Measurements from ENCODE around the gene SNX9. TPM values are rescaled to one million over a fixed set of nuclear protein-coding genes. Genes with fewer than 3 reads are reported as not detected.

SNX9 gene
- total RNA-seq, 4 donors from 2014 or later, result 13.7 to 57.2 (median 50.7) TPM

GRCh38 chr6:157847846-157848245 is 24.8 kb downstream of the SNX9 start:
- H3K4me3 ChIP-seq, result no peak overlapping the region
- 80 to 93% methylated on average over 2 of the region's 2 CpGs for WGBS, 2 donors (ENCODE audit: low coverage in 1 of 2)
- H3K9me3 ChIP-seq, result peaks cover 2 to 4% of the 10 kb centered on the region in 2 donors
- H3K27me3 ChIP-seq, result no peaks in the 10 kb centered on the region
- no peak for DNase-seq
- intact Hi-C loops (cut with DNase I; ENCODE audit: low total_unique reads) (no loop called here), in situ Hi-C loops (cut with MboI; ENCODE audit: low pct_ligation_motif_present in 1 of 4, low pct_unique_long_range_greater_than_20kb in 1 of 4, low sequenced_read_pairs in 3 of 4) (no loop called here)
- no peaks in the 10 kb centered on the region for H3K36me3 ChIP-seq
- TF ChIP-seq POLR2A (IDR thresholded peaks at IDR 0.05) (no peak), CTCF (IDR thresholded peaks at IDR 0.05) (no peak), POLR2AphosphoS5 (IDR thresholded peaks at IDR 0.05) (no peak), EP300 (IDR thresholded peaks at IDR 0.05; ENCODE audit: low read depth) (no peak)
- H3K4me1 ChIP-seq, result peaks cover 13 to 47% (median 20%) of the 10 kb centered on the region in 4 donors
- no peak overlapping the region for H3K27ac ChIP-seq

GRCh38 chr6:157848693-157849092 is 25.6 kb downstream of the SNX9 start:
- Histone ChIP-seq H3K9me3 (peaks cover 4 to 7% of the 10 kb centered on the region in 2 donors), H3K27ac (no peak overlapping the region), H3K4me1 (peaks cover 13 to 44% (median 20%) of the 10 kb centered on the region in 4 donors), H3K4me3 (no peak overlapping the region), H3K36me3 (no peaks in the 10 kb centered on the region), H3K27me3 (no peaks in the 10 kb centered on the region)
- WGBS, 2 donors (ENCODE audit: low coverage in 1 of 2), result 78 to 82% methylated on average over 7 to 8 of the region's 8 CpGs
- intact Hi-C loops (cut with DNase I; ENCODE audit: low total_unique reads) (no loop called here), in situ Hi-C loops (cut with MboI; ENCODE audit: low pct_ligation_motif_present in 1 of 4, low pct_unique_long_range_greater_than_20kb in 1 of 4, low sequenced_read_pairs in 3 of 4) (no loop called here)
- no peak for DNase-seq
- TF ChIP-seq CTCF (IDR thresholded peaks at IDR 0.05) (no peak), EP300 (IDR thresholded peaks at IDR 0.05; ENCODE audit: low read depth) (no peak), POLR2AphosphoS5 (IDR thresholded peaks at IDR 0.05) (no peak), POLR2A (IDR thresholded peaks at IDR 0.05) (no peak)

GRCh38 chr6:157849288-157850017 is 26.4 kb downstream of the SNX9 start:
- H3K27me3 ChIP-seq, result no peaks in the 10 kb centered on the region
- intact Hi-C loops (cut with DNase I; ENCODE audit: low total_unique reads) (no loop called here), in situ Hi-C loops (cut with MboI; ENCODE audit: low pct_ligation_motif_present in 1 of 4, low pct_unique_long_range_greater_than_20kb in 1 of 4, low sequenced_read_pairs in 3 of 4) (no loop called here)
- no peak overlapping the region for H3K4me3 ChIP-seq
- H3K27ac ChIP-seq, result no peak overlapping the region
- TF ChIP-seq POLR2A (IDR thresholded peaks at IDR 0.05) (no peak), CTCF (IDR thresholded peaks at IDR 0.05) (no peak), EP300 (IDR thresholded peaks at IDR 0.05; ENCODE audit: low read depth) (no peak), POLR2AphosphoS5 (IDR thresholded peaks at IDR 0.05) (no peak)
- peaks cover 13 to 49% (median 20%) of the 10 kb centered on the region in 4 donors for H3K4me1 ChIP-seq
- H3K36me3 ChIP-seq, result no peaks in the 10 kb centered on the region
- WGBS, 2 donors (ENCODE audit: low coverage in 1 of 2), result 96 to 100% methylated on average over 2 to 5 of the region's 5 CpGs
- no peak for DNase-seq
- H3K9me3 ChIP-seq, result peaks cover 4 to 7% of the 10 kb centered on the region in 2 donors

- no peak for DNase-seq
- Histone ChIP-seq H3K36me3 (no peaks in the 10 kb centered on the region), H3K4me1 (peaks cover 13 to 49% (median 20%) of the 10 kb centered on the region in 4 donors), H3K27me3 (no peaks in the 10 kb centered on the region), H3K4me3 (no peak overlapping the region), H3K9me3 (peaks cover 4 to 7% of the 10 kb centered on the region in 2 donors), H3K27ac (no peak overlapping the region)
- in situ Hi-C loops (cut with MboI; ENCODE audit: low pct_ligation_motif_present in 1 of 4, low pct_unique_long_range_greater_than_20kb in 1 of 4, low sequenced_read_pairs in 3 of 4), result no loop called here
- intact Hi-C loops (cut with DNase I; ENCODE audit: low total_unique reads), result no loop called here
- 81 to 92% methylated on average over 3 to 4 of the region's 4 CpGs for WGBS, 2 donors (ENCODE audit: low coverage in 1 of 2)
- TF ChIP-seq EP300 (IDR thresholded peaks at IDR 0.05; ENCODE audit: low read depth), result no peak
- no peak for TF ChIP-seq POLR2A (IDR thresholded peaks at IDR 0.05)
- no peak for TF ChIP-seq CTCF (IDR thresholded peaks at IDR 0.05)
- no peak for TF ChIP-seq POLR2AphosphoS5 (IDR thresholded peaks at IDR 0.05)
Measured at GRCh38 chr6:157850030-157850429, 27.0 kb downstream of the SNX9 start.

All from transverse colon (tissue), 4 donors.